ENCODE results near the gene UMAD1. TPM values are rescaled to one million over a fixed set of nuclear protein-coding genes. Genes with fewer than 3 reads are reported as not detected.

Gene UMAD1
- total and polyA plus RNA-seq, 2 of the 4 experiments (the other 2 are of a cell fraction): 5.2 to 8.4 TPM

DNA sequence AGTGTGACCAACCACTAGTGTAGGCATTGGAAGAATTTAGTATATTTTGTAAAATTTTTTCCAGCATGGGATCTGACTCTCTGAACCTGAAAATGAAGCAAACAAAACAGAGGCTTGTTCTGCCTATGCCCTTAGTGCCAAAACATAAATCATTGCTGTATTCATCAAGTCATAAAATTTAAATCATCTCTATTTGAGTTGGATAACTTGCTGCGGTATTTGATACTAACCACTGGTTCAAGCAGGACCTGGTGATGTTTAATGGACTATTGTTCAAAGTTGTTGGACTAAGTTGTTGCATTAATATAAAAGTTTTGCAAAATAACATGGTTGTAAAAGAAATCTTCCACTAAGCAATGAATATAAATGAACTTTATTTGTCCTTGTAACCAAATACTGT lies 97.6 kb downstream of the UMAD1 start:
- Histone ChIP-seq H4K8ac (ENCODE audit: low read depth in 2 of 2, low read length in 2 of 2) (no peak overlapping the region), H3K18ac (ENCODE audit: low read depth, low read length) (no peak overlapping the region), H2BK15ac (ENCODE audit: low read depth, low read length) (no peak overlapping the region), H3K4me1 (ENCODE audit: control insufficient read depth, insufficient read depth, low read length) (no peaks in the 10 kb centered on the region), H3K27me3 (ENCODE audit: control insufficient read depth, insufficient read depth, low read length) (no peaks in the 10 kb centered on the region), H2BK120ac (ENCODE audit: low read depth, low read length) (no peak overlapping the region), H3K56ac (ENCODE audit: extremely low read depth, insufficient read depth, low read length) (no peak overlapping the region), H4K20me1 (ENCODE audit: insufficient read depth, low read length) (no peaks in the 10 kb centered on the region), H3K79me1 (ENCODE audit: low read depth in 1 of 2, low read length in 2 of 2) (no peaks in the 10 kb centered on the region), H4K5ac (ENCODE audit: low read depth, low read length) (no peak overlapping the region), H3K4ac (ENCODE audit: low read depth, low read length) (no peak overlapping the region), H3K9me3 (ENCODE audit: control insufficient read depth, insufficient read depth, low read length) (no peaks in the 10 kb centered on the region), H2BK20ac (ENCODE audit: low read depth, low read length) (no peak overlapping the region), H4K91ac (ENCODE audit: insufficient read depth, low read depth, low read length) (no peak overlapping the region), H3K36me3 (ENCODE audit: control insufficient read depth, insufficient read depth, low read length) (no peaks in the 10 kb centered on the region), H2AK9ac (replicated peaks; ENCODE audit: low read depth, low read length, poor library complexity) (no peak overlapping the region), H3K4me3 (ENCODE audit: insufficient read depth, low read depth, low read length) (no peak overlapping the region), H3K27ac (ENCODE audit: insufficient read depth, low read length) (no peak overlapping the region), H2AK5ac (ENCODE audit: low read depth, low read length) (no peak overlapping the region), H3K9ac (ENCODE audit: low read depth, low read length) (no peak overlapping the region), H3K14ac (replicated peaks; ENCODE audit: low read depth, low read length) (no peak overlapping the region), H2AFZ (replicated peaks; ENCODE audit: low read length, poor library complexity) (no peak overlapping the region), H2BK5ac (ENCODE audit: low read depth, low read length, poor library complexity, severe bottlenecking) (no peak overlapping the region), H3K23ac (ENCODE audit: low read depth, low read length) (no peak overlapping the region), H3K9me1 (ENCODE audit: insufficient read depth, low read length) (no peaks in the 10 kb centered on the region), H3K4me2 (ENCODE audit: low read depth, low read length) (no peak overlapping the region)
- POLR2A ChIA-PET (ENCODE audit: unreplicated experiment): no interaction called here
- dilution Hi-C loops (cut with HindIII; ENCODE audit: low sequenced_read_pairs, unreplicated experiment) (no loop called here), intact Hi-C loops (cut with micrococcal nuclease) (no loop called here), in situ Hi-C loops (cut with MboI; ENCODE audit: low sequenced_read_pairs) (no loop called here)
- WGBS, 2 experiments (ENCODE audit: extremely low coverage in 2 of 2, insufficient read length in 1 of 2): no CpG with 5 or more reads among the region's 1 CpG
- CTCF ChIA-PET: no interaction called here
- ATAC-seq (ENCODE audit: low read depth): no peak
- BruUV-seq (replicated peaks): no TSS peak
- TF ChIP-seq CHD1 (IDR thresholded peaks at IDR 0.05; ENCODE audit: low read depth, low read length) (no peak), MXI1 (IDR thresholded peaks at IDR 0.05; ENCODE audit: borderline replicate concordance, low read depth, low read length) (no peak), NFE2L2 (IDR thresholded peaks at IDR 0.05; ENCODE audit: low read depth, low read length) (no peak), FOS (IDR thresholded peaks at IDR 0.05; ENCODE audit: low read depth, low read length) (no peak), RCOR1 (IDR thresholded peaks at IDR 0.05; ENCODE audit: insufficient replicate concordance, low read length) (no peak), SMC3 (IDR thresholded peaks at IDR 0.05; ENCODE audit: low read depth, low read length) (no peak), POLR2A (IDR thresholded peaks at IDR 0.05; ENCODE audit: low read depth, low read length) (no peak), BHLHE40 (IDR thresholded peaks at IDR 0.05; ENCODE audit: low read depth, low read length) (no peak), CEBPB (IDR thresholded peaks at IDR 0.05; ENCODE audit: low read depth, low read length) (no peak), MAZ (IDR thresholded peaks at IDR 0.05; ENCODE audit: borderline replicate concordance, low read depth, low read length) (no peak)
- TF ChIP-seq, protein P1, sequence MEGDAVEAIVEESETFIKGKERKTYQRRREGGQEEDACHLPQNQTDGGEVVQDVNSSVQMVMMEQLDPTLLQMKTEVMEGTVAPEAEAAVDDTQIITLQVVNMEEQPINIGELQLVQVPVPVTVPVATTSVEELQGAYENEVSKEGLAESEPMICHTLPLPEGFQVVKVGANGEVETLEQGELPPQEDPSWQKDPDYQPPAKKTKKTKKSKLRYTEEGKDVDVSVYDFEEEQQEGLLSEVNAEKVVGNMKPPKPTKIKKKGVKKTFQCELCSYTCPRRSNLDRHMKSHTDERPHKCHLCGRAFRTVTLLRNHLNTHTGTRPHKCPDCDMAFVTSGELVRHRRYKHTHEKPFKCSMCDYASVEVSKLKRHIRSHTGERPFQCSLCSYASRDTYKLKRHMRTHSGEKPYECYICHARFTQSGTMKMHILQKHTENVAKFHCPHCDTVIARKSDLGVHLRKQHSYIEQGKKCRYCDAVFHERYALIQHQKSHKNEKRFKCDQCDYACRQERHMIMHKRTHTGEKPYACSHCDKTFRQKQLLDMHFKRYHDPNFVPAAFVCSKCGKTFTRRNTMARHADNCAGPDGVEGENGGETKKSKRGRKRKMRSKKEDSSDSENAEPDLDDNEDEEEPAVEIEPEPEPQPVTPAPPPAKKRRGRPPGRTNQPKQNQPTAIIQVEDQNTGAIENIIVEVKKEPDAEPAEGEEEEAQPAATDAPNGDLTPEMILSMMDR (conservative IDR thresholded peaks at IDR 0.05; ENCODE audit: low read depth, low read length): no peak
- TF ChIP-seq, protein P2, sequence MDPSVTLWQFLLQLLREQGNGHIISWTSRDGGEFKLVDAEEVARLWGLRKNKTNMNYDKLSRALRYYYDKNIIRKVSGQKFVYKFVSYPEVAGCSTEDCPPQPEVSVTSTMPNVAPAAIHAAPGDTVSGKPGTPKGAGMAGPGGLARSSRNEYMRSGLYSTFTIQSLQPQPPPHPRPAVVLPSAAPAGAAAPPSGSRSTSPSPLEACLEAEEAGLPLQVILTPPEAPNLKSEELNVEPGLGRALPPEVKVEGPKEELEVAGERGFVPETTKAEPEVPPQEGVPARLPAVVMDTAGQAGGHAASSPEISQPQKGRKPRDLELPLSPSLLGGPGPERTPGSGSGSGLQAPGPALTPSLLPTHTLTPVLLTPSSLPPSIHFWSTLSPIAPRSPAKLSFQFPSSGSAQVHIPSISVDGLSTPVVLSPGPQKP (IDR thresholded peaks at IDR 0.05; ENCODE audit: borderline replicate concordance, low read depth, low read length): no peak
- TF ChIP-seq, protein P3, sequence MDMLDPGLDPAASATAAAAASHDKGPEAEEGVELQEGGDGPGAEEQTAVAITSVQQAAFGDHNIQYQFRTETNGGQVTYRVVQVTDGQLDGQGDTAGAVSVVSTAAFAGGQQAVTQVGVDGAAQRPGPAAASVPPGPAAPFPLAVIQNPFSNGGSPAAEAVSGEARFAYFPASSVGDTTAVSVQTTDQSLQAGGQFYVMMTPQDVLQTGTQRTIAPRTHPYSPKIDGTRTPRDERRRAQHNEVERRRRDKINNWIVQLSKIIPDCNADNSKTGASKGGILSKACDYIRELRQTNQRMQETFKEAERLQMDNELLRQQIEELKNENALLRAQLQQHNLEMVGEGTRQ (IDR thresholded peaks at IDR 0.05; ENCODE audit: low read depth, low read length): no peak
- no peak for DNase-seq
